Chondrocyte (in vitro differentiated cells): Measurements from ENCODE around the gene ALK. TPM values are rescaled to one million over a fixed set of nuclear protein-coding genes. Genes with fewer than 3 reads are reported as not detected.
A peak's percentile ranks its signal among the peaks of the same experiment; 100 is the strongest.

ENCODE experiments used
- DNase-seq: peaks from one replicate; pipeline ENCODE4 v3.0.0; 2021; ENCODE audit warnings: mixed read lengths, low spot score
- H3K27ac Mint-ChIP-seq: one replicate; pipeline ENCODE4 v1.8.0; 2021; ENCODE audit warnings: mild to moderate bottlenecking, moderate library complexity, mixed read lengths; ENCODE audit not compliant: unreplicated experiment
- H3K27me3 Mint-ChIP-seq: 2 replicates; pipeline ENCODE4 v1.8.0; 2021; ENCODE audit warnings: low read depth, mixed read lengths
- H3K36me3 Mint-ChIP-seq: 2 replicates; pipeline ENCODE4 v1.8.0; 2021; ENCODE audit warnings: low read depth, mixed read lengths
- H3K4me1 Mint-ChIP-seq: 2 replicates; pipeline ENCODE4 v1.8.0; 2021; ENCODE audit warnings: low read depth, mild to moderate bottlenecking, mixed read lengths
- H3K4me3 Mint-ChIP-seq: one replicate; pipeline ENCODE4 v1.8.0; 2021; ENCODE audit warnings: mild to moderate bottlenecking, moderate library complexity, mixed read lengths; ENCODE audit not compliant: unreplicated experiment
- H3K9me3 Mint-ChIP-seq: 2 replicates; pipeline ENCODE4 v1.8.0; 2021; ENCODE audit warnings: low read depth, mixed read lengths
- CTCF ChIP-seq: fragments of 200-600 bp; sonication (generic); IDR thresholded peaks from 2 replicates; pipeline ENCODE4 v1.5.0; 2021; ENCODE audit warnings: antibody characterized with exemption, mild to moderate bottlenecking, moderate library complexity
- total RNA-seq: library from RNA; stranded (reverse); gene quantifications from 3 replicates; pipeline ENCODE4 v1.2.1, GENCODE V29; 2021

The ALK gene
- total RNA-seq, 1 donor from 2014 or later = 0.07 TPM

DNA sequence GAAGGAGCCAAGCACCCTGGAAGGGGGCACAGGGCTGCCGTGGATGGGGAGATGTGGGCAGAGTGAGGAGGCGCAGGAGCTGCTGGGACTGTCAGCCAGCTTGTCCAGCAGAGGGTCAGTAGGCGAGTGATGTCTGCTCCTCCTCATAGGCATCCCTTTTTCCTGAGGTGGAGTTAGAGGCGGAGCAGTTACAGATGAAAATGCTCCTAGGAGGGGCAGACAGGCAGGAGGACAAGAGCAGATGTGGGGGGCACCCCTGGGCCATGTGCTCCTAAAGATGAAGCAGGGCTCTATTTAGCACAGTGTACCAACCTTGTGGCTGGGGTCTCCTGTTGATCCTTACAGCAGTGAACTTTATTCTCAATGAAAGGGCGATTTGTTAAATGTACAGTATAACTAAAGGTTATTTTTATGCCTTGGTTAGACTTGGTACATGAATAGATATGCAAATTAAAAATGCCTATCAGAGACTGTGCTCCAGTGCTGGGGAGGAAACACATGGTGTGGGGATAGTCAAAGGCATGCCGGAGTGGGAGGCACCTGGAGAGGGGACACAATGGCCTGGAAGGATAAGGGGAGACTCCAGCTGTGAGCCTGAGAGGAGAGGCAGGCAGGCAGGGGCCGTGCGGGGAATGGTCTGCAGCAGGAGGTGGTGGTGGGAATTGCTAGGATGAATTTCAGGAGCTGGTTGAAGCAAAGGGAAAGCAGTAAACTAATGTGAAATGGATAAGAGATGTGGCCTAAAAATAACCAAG lies 630.9 kb downstream of the ALK start:
- H3K9me3 Mint-ChIP-seq = no peaks in the 10 kb centered on the region
- no peaks in the 10 kb centered on the region for H3K4me1 Mint-ChIP-seq
- no peaks in the 10 kb centered on the region for H3K36me3 Mint-ChIP-seq
- H3K27ac Mint-ChIP-seq = no peak overlapping the region
- no peak for TF ChIP-seq CTCF
- no peak overlapping the region for H3K4me3 Mint-ChIP-seq
- no peak for DNase-seq
- peaks cover 46% of the 10 kb centered on the region for H3K27me3 Mint-ChIP-seq

- peaks cover 7% of the 10 kb centered on the region for H3K27me3 Mint-ChIP-seq
- no peak overlapping the region for H3K27ac Mint-ChIP-seq
- no peak overlapping the region for H3K4me3 Mint-ChIP-seq
- no peak for TF ChIP-seq CTCF
- H3K4me1 Mint-ChIP-seq = peaks cover 16% of the 10 kb centered on the region
- no peak for DNase-seq
- no peaks in the 10 kb centered on the region for H3K9me3 Mint-ChIP-seq
- H3K36me3 Mint-ChIP-seq = no peaks in the 10 kb centered on the region
Measured at GRCh38 chr2:29284671-29285070, 636.7 kb downstream of the ALK start.

DNA sequence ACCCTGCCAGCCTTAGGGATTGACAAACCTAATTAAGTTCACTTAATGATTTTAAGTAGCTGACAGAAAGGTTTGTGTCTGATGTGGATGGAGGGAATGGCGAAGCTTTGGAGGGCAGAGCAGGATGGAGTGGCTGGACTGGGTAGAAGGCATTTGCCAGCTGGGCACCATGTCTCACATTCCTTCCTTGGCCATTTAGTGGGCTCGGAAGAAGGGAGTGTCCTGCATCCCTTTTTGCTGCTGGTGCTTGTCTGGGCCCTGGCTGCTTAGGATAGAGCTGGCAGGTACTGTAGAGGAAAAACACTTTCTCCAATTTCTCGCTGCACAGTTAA lies 639.5 kb downstream of the ALK start:
- no peak overlapping the region for H3K4me3 Mint-ChIP-seq
- no peak overlapping the region for H3K27ac Mint-ChIP-seq
- H3K27me3 Mint-ChIP-seq = peaks cover 22% of the 10 kb centered on the region
- H3K9me3 Mint-ChIP-seq = no peaks in the 10 kb centered on the region
- DNase-seq = no peak
- peaks cover 1% of the 10 kb centered on the region for H3K36me3 Mint-ChIP-seq
- no peak for TF ChIP-seq CTCF
- H3K4me1 Mint-ChIP-seq = peaks cover 16% of the 10 kb centered on the region

DNA sequence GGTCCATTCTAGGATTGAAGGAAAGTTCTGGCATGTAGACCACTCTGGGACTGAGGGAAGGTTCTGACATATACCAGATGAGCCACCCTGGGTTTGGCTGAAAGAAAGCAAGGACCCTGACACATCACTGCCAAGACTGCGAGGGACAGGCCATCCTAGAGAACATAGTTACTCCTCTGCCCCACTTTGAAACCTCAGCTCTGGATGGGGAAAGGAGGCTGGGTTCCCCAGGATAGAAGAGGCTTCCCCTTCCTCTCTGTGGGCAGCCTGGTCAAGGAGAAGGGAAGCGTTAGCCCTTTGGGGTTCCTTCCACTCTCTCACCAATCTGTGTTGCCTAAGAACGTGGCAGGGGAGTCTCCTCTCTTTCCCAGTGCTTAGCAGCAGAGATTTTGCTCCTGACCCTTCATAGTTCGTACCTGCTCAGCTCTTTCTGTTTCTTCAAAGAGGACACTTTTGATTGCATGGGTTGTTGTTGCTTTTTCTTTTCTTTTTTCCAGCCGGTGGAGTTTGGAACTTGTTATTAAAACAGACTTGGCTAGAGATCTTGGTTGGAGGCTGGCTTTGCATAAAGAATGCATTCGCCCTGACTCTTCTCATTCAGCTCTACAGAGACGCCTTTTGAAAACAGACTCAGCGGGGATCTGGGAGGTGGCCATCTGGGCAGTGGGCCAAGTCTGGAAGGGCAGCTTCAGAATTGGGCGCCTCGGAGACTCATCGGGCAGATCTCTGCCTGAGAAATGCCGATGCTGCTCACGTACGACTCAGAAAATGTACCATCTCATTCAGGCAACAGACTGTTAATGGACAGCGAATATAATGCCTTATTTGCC lies 640.1 kb downstream of the ALK start:
- peaks cover 16% of the 10 kb centered on the region for H3K4me1 Mint-ChIP-seq

More for the DNA sequence above, 640.1 kb downstream of the ALK start:
- DNase-seq = no peak
- peaks cover 1% of the 10 kb centered on the region for H3K36me3 Mint-ChIP-seq
- no peak for TF ChIP-seq CTCF
- no peaks in the 10 kb centered on the region for H3K9me3 Mint-ChIP-seq
- peak overlapping the region; percentile 50 for H3K4me3 Mint-ChIP-seq
- peak overlapping the region; percentile 53 for H3K27ac Mint-ChIP-seq
- H3K27me3 Mint-ChIP-seq = peaks cover 28% of the 10 kb centered on the region
